Testis (tissue), 3 donors: ENCODE results near the gene PINK1. TPM values are rescaled to one million over a fixed set of nuclear protein-coding genes. Genes with fewer than 3 reads are reported as not detected.

Experiments
- DNase-seq: peaks from one replicate; pipeline ENCODE4 v3.0.0-alpha.2; 2019
- H3K27ac ChIP-seq, 2 donors: fragments of 200-600 bp; sonication (generic); one replicate each; pipeline ENCODE4 v1.5.1; 2019
- H3K27me3 ChIP-seq: fragments of 200-600 bp; sonication (generic); one replicate; pipeline ENCODE4 v1.5.1; 2019
- H3K36me3 ChIP-seq: fragments of 200-600 bp; sonication (generic); one replicate; pipeline ENCODE4 v1.5.1; 2017; ENCODE audit warnings: low read depth; ENCODE audit errors: missing control alignments
- H3K4me1 ChIP-seq: fragments of 200-600 bp; sonication (generic); one replicate; pipeline ENCODE4 v1.5.1; 2019
- H3K4me3 ChIP-seq, 2 donors: fragments of 200-600 bp; sonication (generic); one replicate each; pipeline ENCODE4 v1.5.1; 2017 to 2019
- H3K9me3 ChIP-seq: fragments of 200-600 bp; sonication (generic); one replicate; pipeline ENCODE4 v1.5.1; 2017
- POLR2A ChIP-seq: fragments of 450-650 bp; IDR thresholded peaks from one replicate; pipeline ENCODE4 v1.6.1; 2017; ENCODE audit warnings: antibody characterized with exemption, mild to moderate bottlenecking, moderate library complexity
- WGBS, 2 donors: methylation state at CpG; one replicate each; pipeline ENCODE4 v1.1.5; 2018; 5-methylcytosine and 5-hydroxymethylcytosine counted together
- intact Hi-C: fragments of 100-400 bp; cut with DNase I; formaldehyde crosslinking; loops from one replicate; pipeline ENCODE4 v1.15.1; 2023; ENCODE audit warnings: low total_unique reads
- polyA plus RNA-seq: library from polyadenylated mRNA; stranded (reverse); fragments of 350-450 nt; fragmentation: Illumina TruSeq; extraction: RNeasy Lipid Tissue Mini Kit (QIAGEN cat#74804); gene quantifications from one replicate; pipeline ENCODE4 v1.2.3, GENCODE V29; 2014; ENCODE audit warnings: low read depth, low replicate concordance; ENCODE audit not compliant: insufficient read depth
- total RNA-seq, 2 donors: library from RNA; depleted of rRNA; stranded (reverse); fragments of >200 nt; gene quantifications; one replicate each; pipeline ENCODE4 v1.2.3, GENCODE V29; 2016
- TF ChIP-seq, protein P1 (sequence below), 3 experiments: fragments of 450-650 bp in 2 of 3; fragments of 200-600 bp in 1 of 3; sonication (generic) in 1 of 3; IDR thresholded peaks; one replicate each; pipeline ENCODE4 v1.5.1; 2016 to 2019; ENCODE audit warnings: antibody characterized with exemption in 3 of 3, mild to moderate bottlenecking in 2 of 3, moderate library complexity in 1 of 3

Gene PINK1
- total and polyA plus RNA-seq, 3 donors from 2014 or later: 157 to 340 (median 168) TPM

DNA sequence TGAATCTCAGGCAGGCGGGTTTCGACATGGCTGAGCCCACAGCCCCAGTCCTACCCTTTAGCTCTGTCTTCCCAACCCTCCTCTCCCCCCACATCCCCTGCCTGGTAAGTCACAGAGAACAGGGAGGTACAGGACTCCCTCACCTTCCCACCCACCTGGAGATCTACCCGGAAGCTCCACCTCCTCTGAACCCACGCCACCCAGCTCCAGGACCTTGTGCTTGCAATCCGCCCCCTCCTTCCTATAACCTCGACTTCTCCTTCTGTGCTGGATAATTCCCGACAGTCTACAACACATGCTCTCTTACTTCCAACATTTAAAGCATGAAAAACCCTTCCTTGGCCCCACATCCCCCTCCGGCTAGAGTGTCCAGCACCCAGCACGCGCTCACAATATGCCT lies 62.3 kb downstream of the PINK1 start:
- WGBS, 2 donors: 54 to 78% methylated on average over 10 of the region's 10 CpGs
- no peak overlapping the region for H3K27ac ChIP-seq
- TF ChIP-seq POLR2A: no peak
- TF ChIP-seq, protein P1, sequence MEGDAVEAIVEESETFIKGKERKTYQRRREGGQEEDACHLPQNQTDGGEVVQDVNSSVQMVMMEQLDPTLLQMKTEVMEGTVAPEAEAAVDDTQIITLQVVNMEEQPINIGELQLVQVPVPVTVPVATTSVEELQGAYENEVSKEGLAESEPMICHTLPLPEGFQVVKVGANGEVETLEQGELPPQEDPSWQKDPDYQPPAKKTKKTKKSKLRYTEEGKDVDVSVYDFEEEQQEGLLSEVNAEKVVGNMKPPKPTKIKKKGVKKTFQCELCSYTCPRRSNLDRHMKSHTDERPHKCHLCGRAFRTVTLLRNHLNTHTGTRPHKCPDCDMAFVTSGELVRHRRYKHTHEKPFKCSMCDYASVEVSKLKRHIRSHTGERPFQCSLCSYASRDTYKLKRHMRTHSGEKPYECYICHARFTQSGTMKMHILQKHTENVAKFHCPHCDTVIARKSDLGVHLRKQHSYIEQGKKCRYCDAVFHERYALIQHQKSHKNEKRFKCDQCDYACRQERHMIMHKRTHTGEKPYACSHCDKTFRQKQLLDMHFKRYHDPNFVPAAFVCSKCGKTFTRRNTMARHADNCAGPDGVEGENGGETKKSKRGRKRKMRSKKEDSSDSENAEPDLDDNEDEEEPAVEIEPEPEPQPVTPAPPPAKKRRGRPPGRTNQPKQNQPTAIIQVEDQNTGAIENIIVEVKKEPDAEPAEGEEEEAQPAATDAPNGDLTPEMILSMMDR (IDR thresholded peaks at IDR 0.05): no peak

DNA sequence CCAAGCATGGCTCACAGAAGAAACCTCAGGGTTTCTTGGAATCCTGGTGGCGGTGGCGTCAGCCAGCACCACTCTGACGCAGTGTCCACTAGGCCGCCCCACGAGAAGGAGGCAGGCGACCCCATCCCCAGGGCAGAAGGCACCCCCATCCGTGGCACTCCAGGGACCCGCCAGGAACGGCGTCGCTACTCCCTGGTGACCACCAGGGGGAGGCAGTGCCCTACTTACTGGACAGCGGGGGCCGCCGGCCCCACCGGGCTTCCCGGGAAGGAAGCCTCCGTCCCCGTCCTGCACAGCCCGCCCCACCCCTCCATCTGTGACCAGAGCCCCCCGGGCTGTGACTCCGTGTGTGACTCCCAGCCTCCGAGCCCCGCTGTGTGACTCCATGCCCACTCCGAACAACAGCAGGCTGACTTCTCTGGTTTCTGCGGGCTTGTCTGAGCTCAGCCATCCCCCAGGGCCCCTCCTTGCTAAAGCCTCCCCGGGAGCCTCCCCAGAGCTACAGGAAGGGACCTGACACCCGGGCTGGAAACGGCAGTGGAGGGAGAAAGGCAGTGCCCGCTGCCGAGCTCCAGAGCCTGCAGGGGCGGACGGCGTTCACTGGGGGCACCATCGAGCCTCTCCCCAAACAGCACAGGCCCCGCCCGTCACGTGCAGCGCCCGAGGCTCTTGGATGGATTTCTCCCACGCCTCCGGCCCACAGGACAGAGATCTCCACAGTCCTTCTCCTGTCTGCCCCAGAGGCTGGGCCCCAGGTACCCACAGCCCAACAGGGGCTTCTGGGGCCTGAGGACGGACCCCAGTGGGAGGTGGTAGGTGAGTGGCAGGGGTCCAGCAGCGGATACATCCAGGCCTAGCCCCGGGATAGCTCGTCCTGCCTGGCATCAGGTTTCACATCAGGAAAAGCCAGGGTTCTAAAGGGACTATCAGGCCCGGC lies 63.4 kb downstream of the PINK1 start:
- no peaks in the 10 kb centered on the region for H3K27me3 ChIP-seq
- intact Hi-C loops: loop anchor here (10.0 kb wide), 1 partner anchor 498 kb away; no protein-coding TSS in a partner anchor
- TF ChIP-seq POLR2A: no peak
- TF ChIP-seq, protein P1 (IDR thresholded peaks at IDR 0.05): peak; percentile 88 to 93 (median 89)
- WGBS, 2 donors: 0 to 2% methylated on average over 18 to 29 of the region's 46 CpGs
- peak overlapping the region; percentile 85 to 89 for H3K27ac ChIP-seq
- H3K4me3 ChIP-seq: peak overlapping the region; percentile 53 to 60
- H3K9me3 ChIP-seq: no peaks in the 10 kb centered on the region
- no peaks in the 10 kb centered on the region for H3K36me3 ChIP-seq
- peak; percentile 93 for DNase-seq
- H3K4me1 ChIP-seq: peaks cover 5% of the 10 kb centered on the region

More for the DNA sequence above, 62.3 kb downstream of the PINK1 start:
- intact Hi-C loops: loop anchor here (10.0 kb wide), 1 partner anchor 499 kb away; no protein-coding TSS in a partner anchor
- Histone ChIP-seq H3K4me3 (no peak overlapping the region), H3K4me1 (peaks cover 5% of the 10 kb centered on the region), H3K36me3 (no peaks in the 10 kb centered on the region), H3K9me3 (no peaks in the 10 kb centered on the region), H3K27me3 (no peaks in the 10 kb centered on the region)
- no peak for DNase-seq

DNA sequence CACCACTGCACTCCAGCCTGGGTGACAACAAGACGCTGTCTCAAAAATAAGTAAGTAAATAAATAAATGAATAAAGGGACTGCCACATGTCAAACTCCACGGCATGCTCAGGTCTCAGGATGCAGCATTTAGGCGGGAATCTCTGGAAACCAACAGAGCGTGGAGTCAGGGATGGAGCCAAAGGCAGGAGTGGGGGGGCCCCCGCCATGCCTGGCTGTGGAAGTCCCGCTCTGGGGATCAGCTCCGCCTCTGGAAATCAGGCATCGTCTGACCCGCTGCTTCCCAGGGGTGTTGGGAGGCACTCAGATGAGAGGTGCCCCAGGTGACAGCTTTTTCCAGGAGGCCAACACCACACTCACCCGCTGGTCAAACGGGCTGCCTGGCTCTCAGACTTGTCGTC lies 64.3 kb downstream of the PINK1 start:
- Histone ChIP-seq H3K36me3 (no peaks in the 10 kb centered on the region), H3K4me3 (no peak overlapping the region), H3K9me3 (no peaks in the 10 kb centered on the region), H3K27ac (peak overlapping the region in 1 of 2 donors; percentile 89), H3K27me3 (no peaks in the 10 kb centered on the region), H3K4me1 (peaks cover 5% of the 10 kb centered on the region)
- intact Hi-C loops: loop anchor here (10.0 kb wide), 1 partner anchor 497 kb away; no protein-coding TSS in a partner anchor
- DNase-seq: no peak
- TF ChIP-seq POLR2A: no peak
- TF ChIP-seq, protein P1 (IDR thresholded peaks at IDR 0.05): no peak
- WGBS, 2 donors: 89 to 93% methylated on average over 8 to 12 of the region's 12 CpGs

DNA sequence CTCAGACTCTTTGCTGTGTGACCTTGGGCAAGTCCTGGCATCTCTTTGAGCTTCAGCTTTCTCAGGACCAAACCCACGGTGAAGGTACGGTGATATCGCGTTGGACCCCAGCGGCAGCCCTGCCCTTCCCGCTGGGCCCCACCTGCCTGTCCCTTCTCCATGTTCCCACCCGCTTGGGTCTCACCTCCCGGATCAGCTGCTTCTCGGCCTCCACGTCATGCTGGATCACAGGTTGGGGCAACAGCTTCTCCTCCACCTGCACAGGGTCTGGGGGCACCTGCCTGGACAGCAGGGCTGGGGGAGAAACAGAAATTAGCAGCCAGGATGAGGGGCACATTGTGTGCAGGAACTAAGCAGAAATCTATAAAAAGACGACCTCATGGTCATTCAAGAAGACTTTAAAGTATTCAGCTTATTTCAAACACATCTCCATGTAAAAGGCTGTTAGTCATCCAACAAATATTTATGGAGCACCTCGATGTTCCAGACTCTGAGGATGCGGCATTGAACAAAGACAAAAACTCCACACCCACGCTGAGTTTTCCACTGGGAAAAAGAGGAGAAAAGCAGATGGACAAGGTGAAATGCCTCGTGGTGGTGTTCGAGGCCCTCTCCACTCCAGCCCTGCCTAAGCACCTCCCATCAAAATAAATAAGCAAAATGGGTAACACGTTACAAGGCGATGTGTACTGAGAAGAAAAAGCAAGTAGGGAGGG lies 65.1 kb downstream of the PINK1 start:
- no peaks in the 10 kb centered on the region for H3K36me3 ChIP-seq
- no peak for DNase-seq
- no peak for TF ChIP-seq POLR2A
- TF ChIP-seq, protein P1 (IDR thresholded peaks at IDR 0.05): no peak
- no peaks in the 10 kb centered on the region for H3K9me3 ChIP-seq
- peaks cover 5% of the 10 kb centered on the region for H3K4me1 ChIP-seq
- WGBS, 2 donors: 85 to 86% methylated on average over 18 of the region's 18 CpGs
- no peak overlapping the region for H3K4me3 ChIP-seq
- H3K27ac ChIP-seq: no peak overlapping the region
- H3K27me3 ChIP-seq: no peaks in the 10 kb centered on the region
- intact Hi-C loops: loop anchor here (10.0 kb wide), 1 partner anchor 496 kb away; no protein-coding TSS in a partner anchor
